Measurements from ENCODE around the gene SGSM2. TPM values are rescaled to one million over a fixed set of nuclear protein-coding genes. Genes with fewer than 3 reads are reported as not detected.

The SGSM2 gene
- polyA plus RNA-seq, 1 donor (not counting 4 experiments of a cell fraction or from before 2014, with no cell fraction given), result 16.4 TPM

- H2AFZ ChIP-seq (ENCODE audit: control insufficient read depth, low read length), result no peak overlapping the region
- H3K79me2 ChIP-seq (ENCODE audit: control insufficient read depth, insufficient read depth, low read length), result no peaks in the 10 kb centered on the region
- dilution Hi-C loops (cut with MboI; ENCODE audit: extremely low pct_ligation_motif_present, low sequenced_read_pairs), result no loop called here
- FAIRE-seq (no peak), DNase-seq (ENCODE audit: low read depth, low spot score) (no peak)
- no peaks in the 10 kb centered on the region for H3K9me1 ChIP-seq (ENCODE audit: control insufficient read depth, extremely low read depth, insufficient read depth, low read length)
- TF ChIP-seq EZH2 (IDR thresholded peaks at IDR 0.05; ENCODE audit: low read length) (no peak), CTCF (optimal IDR thresholded peaks at IDR 0.05 in 1 of 3, IDR thresholded peaks at IDR 0.05 in 1 of 3, conservative IDR thresholded peaks at IDR 0.05 in 1 of 3; ENCODE audit: extremely low read depth in 1 of 3, insufficient read depth in 2 of 3, low read length in 3 of 3) (no peak)
- no peak overlapping the region for H3K9ac ChIP-seq (ENCODE audit: control insufficient read depth, extremely low read depth, insufficient read depth, low read length)
- H3K27me3 ChIP-seq (ENCODE audit: control insufficient read depth, extremely low read depth, insufficient read depth, low read length), result no peaks in the 10 kb centered on the region
- H3K4me1 ChIP-seq (ENCODE audit: control insufficient read depth, extremely low read depth, insufficient read depth, low read length), result peaks cover 16% of the 10 kb centered on the region
- no peaks in the 10 kb centered on the region for H4K20me1 ChIP-seq (ENCODE audit: control insufficient read depth, extremely low read depth, insufficient read depth, low read length)
- H3K4me3 ChIP-seq (ENCODE audit: control insufficient read depth in 2 of 3, extremely low read depth in 1 of 3, insufficient read depth in 2 of 3, low read depth in 1 of 3, low read length in 3 of 3), result no peak overlapping the region
- no peak overlapping the region for H3K27ac ChIP-seq (ENCODE audit: control insufficient read depth, insufficient read depth, low read length)
- H3K9me3 ChIP-seq (ENCODE audit: control insufficient read depth, low read depth, low read length), result no peaks in the 10 kb centered on the region
- H3K36me3 ChIP-seq (ENCODE audit: control insufficient read depth in 2 of 2, extremely low read depth in 1 of 2, insufficient read depth in 2 of 2, low read length in 2 of 2), result peaks cover 5 to 9% of the 10 kb centered on the region in 2 experiments
- no peak overlapping the region for H3K4me2 ChIP-seq (ENCODE audit: control insufficient read depth, extremely low read depth, insufficient read depth, low read depth, low read length)
Observed at GRCh38 chr17:2362016-2362415, 24.7 kb downstream of the SGSM2 start.

GRCh38 chr17:2362416-2362815 lies 25.1 kb downstream of the SGSM2 start:
- no peaks in the 10 kb centered on the region for H3K9me3 ChIP-seq (ENCODE audit: control insufficient read depth, low read depth, low read length)
- no peaks in the 10 kb centered on the region for H4K20me1 ChIP-seq (ENCODE audit: control insufficient read depth, extremely low read depth, insufficient read depth, low read length)
- H3K4me2 ChIP-seq (ENCODE audit: control insufficient read depth, extremely low read depth, insufficient read depth, low read depth, low read length), result no peak overlapping the region
- dilution Hi-C loops (cut with MboI; ENCODE audit: extremely low pct_ligation_motif_present, low sequenced_read_pairs), result no loop called here
- H3K36me3 ChIP-seq (ENCODE audit: control insufficient read depth in 2 of 2, extremely low read depth in 1 of 2, insufficient read depth in 2 of 2, low read length in 2 of 2), result peaks cover 5 to 9% of the 10 kb centered on the region in 2 experiments
- H3K9me1 ChIP-seq (ENCODE audit: control insufficient read depth, extremely low read depth, insufficient read depth, low read length), result no peaks in the 10 kb centered on the region
- FAIRE-seq (no peak), DNase-seq (ENCODE audit: low read depth, low spot score) (no peak)
- TF ChIP-seq CTCF (optimal IDR thresholded peaks at IDR 0.05 in 1 of 3, IDR thresholded peaks at IDR 0.05 in 1 of 3, conservative IDR thresholded peaks at IDR 0.05 in 1 of 3; ENCODE audit: extremely low read depth in 1 of 3, insufficient read depth in 2 of 3, low read length in 3 of 3) (no peak), EZH2 (IDR thresholded peaks at IDR 0.05; ENCODE audit: low read length) (no peak)
- no peak overlapping the region for H2AFZ ChIP-seq (ENCODE audit: control insufficient read depth, low read length)
- no peak overlapping the region for H3K4me3 ChIP-seq (ENCODE audit: control insufficient read depth in 2 of 3, extremely low read depth in 1 of 3, insufficient read depth in 2 of 3, low read depth in 1 of 3, low read length in 3 of 3)
- H3K27me3 ChIP-seq (ENCODE audit: control insufficient read depth, extremely low read depth, insufficient read depth, low read length), result no peaks in the 10 kb centered on the region
- no peaks in the 10 kb centered on the region for H3K79me2 ChIP-seq (ENCODE audit: control insufficient read depth, insufficient read depth, low read length)
- H3K4me1 ChIP-seq (ENCODE audit: control insufficient read depth, extremely low read depth, insufficient read depth, low read length), result peaks cover 16% of the 10 kb centered on the region
- no peak overlapping the region for H3K27ac ChIP-seq (ENCODE audit: control insufficient read depth, insufficient read depth, low read length)
- H3K9ac ChIP-seq (ENCODE audit: control insufficient read depth, extremely low read depth, insufficient read depth, low read length), result no peak overlapping the region

Measured in keratinocyte (primary cell).